Gastroesophageal sphincter (tissue), 3 donors: ENCODE results near the gene SELENOK.

Experiments
- CTCF ChIP-seq, 4 experiments: fragments of 200-600 bp in 2 of 4; fragments of 450-650 bp in 2 of 4; sonication (generic) in 1 of 4; IDR thresholded peaks; one replicate each; pipeline ENCODE4 v1.5.1; 2017 to 2019; ENCODE audit warnings: antibody characterized with exemption in 4 of 4, mild to moderate bottlenecking in 2 of 4, moderate library complexity in 2 of 4
- EP300 ChIP-seq: sonication (generic); formaldehyde crosslinking; IDR thresholded peaks from one replicate; pipeline ENCODE4 v1.6.1; 2017; ENCODE audit warnings: antibody characterized with exemption, mild to moderate bottlenecking
- POLR2A ChIP-seq, 2 donors: fragments of 450-650 bp; IDR thresholded peaks; one replicate each; pipeline ENCODE4 v1.6.1; 2017; ENCODE audit warnings: antibody characterized with exemption in 2 of 2, mild to moderate bottlenecking in 2 of 2, moderate library complexity in 1 of 2

- no peak for TF ChIP-seq CTCF (IDR thresholded peaks at IDR 0.05)
- TF ChIP-seq POLR2A (IDR thresholded peaks at IDR 0.05) = no peak
- TF ChIP-seq EP300 = no peak
These were observed 25.7 kb downstream of the SELENOK start for GRCh38 chr3:53865732-53866499.
